DMS53 (cell line): Measurements from ENCODE around the gene CTDNEP1.
A peak's percentile ranks its signal among the peaks of the same experiment; 100 is the strongest.

ENCODE experiments used
- DNase-seq: peaks from one replicate; lab custom pipeline; 2025; lab: John Stamatoyannopoulos, UW

Gene CTDNEP1

GRCh38 chr17:7251661-7252175, at the start of gene CTDNEP1:
TSS of gene CTDNEP1 (minus strand) at chr17:7251734. CDS start at chr17:7251296, 438 bp downstream.
- peak; percentile 100 for DNase-seq

- peak; percentile 97 for DNase-seq
Measured at GRCh38 chr17:7296189-7296861, 44.8 kb upstream of the CTDNEP1 start.

GRCh38 chr17:7295230-7296180, 44.0 kb upstream of the CTDNEP1 start:
- DNase-seq: peak; percentile 80

GRCh38 chr17:7294614-7295153, 43.1 kb upstream of the CTDNEP1 start, which contains the start of gene YBX2:
TSS of gene YBX2 (minus strand) at chr17:7294639. CDS start at chr17:7294500, 139 bp downstream.
- peak; percentile 98 for DNase-seq

- DNase-seq: peak; percentile 83
Measured at GRCh38 chr17:7293816-7294613, 42.5 kb upstream of the CTDNEP1 start.

GRCh38 chr17:7293159-7293558, 41.6 kb upstream of the CTDNEP1 start:
- DNase-seq: no peak

- no peak for DNase-seq
Measured at GRCh38 chr17:7292729-7293128, 41.2 kb upstream of the CTDNEP1 start.

GRCh38 chr17:7292194-7292593, 40.7 kb upstream of the CTDNEP1 start:
- DNase-seq: no peak

- no peak for DNase-seq
Measured at GRCh38 chr17:7290685-7291084, 39.2 kb upstream of the CTDNEP1 start.

GRCh38 chr17:7290166-7290565, 38.6 kb upstream of the CTDNEP1 start:
- no peak for DNase-seq

GRCh38 chr17:7289256-7290032, 37.9 kb upstream of the CTDNEP1 start:
- DNase-seq: no peak

- DNase-seq: no peak
Measured at GRCh38 chr17:7285679-7286078, 34.1 kb upstream of the CTDNEP1 start.

- DNase-seq: no peak
Measured at GRCh38 chr17:7284911-7285310, 33.4 kb upstream of the CTDNEP1 start.

GRCh38 chr17:7283471-7284216, 32.1 kb upstream of the CTDNEP1 start:
- no peak for DNase-seq

GRCh38 chr17:7282752-7283321, 31.3 kb upstream of the CTDNEP1 start:
- DNase-seq: peak; percentile 42

- DNase-seq: no peak
Measured at GRCh38 chr17:7281953-7282751, 30.6 kb upstream of the CTDNEP1 start.

- peak; percentile 98 for DNase-seq
Measured at GRCh38 chr17:7281074-7281952, 29.8 kb upstream of the CTDNEP1 start, which contains the start of gene SLC2A4. TSS of gene SLC2A4 (plus strand) at chr17:7281718. CDS start at chr17:7281935, 217 bp downstream.
